ENCODE results near the gene BANK1.

DNA sequence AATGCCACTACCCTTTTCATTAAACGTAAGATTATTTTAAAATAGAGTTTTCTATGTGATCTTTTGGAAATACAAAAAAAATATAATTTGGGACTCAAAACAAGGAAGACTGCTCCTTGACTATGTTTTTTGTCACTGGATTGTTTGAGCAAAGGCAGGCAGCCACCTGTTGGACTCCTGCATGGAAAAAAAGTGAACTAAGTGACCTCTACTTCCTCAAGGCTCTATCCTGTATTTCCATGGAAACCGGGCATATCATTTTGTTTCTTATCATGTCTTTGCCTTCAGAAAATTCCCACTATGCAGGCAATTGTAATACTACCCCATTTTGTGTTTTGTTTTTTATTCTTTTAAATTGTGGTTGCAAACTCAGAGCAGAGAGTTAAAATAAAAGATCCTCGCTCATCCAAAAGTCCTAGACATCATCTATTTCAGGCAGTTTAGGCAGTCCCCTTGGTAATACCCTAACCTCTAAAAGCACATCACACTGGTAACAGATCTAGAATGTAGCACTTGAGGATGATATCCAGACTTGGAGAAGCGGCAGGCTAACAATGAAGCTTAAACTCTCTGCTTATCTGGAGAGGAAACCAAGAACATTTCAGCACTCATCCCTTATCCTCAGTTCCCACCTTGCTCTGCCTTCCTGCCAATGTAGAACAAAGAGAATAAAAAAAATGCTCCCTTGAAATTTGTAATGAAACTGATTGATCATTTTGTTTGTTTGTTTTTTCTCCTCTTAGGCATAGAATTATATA lies 165.7 kb downstream of the BANK1 start:
- no peak for TF ChIP-seq EZH2 (IDR thresholded peaks at IDR 0.05; ENCODE audit: borderline replicate concordance, insufficient read depth, low read depth, low read length, poor library complexity, severe bottlenecking)
- TF ChIP-seq, protein P1, sequence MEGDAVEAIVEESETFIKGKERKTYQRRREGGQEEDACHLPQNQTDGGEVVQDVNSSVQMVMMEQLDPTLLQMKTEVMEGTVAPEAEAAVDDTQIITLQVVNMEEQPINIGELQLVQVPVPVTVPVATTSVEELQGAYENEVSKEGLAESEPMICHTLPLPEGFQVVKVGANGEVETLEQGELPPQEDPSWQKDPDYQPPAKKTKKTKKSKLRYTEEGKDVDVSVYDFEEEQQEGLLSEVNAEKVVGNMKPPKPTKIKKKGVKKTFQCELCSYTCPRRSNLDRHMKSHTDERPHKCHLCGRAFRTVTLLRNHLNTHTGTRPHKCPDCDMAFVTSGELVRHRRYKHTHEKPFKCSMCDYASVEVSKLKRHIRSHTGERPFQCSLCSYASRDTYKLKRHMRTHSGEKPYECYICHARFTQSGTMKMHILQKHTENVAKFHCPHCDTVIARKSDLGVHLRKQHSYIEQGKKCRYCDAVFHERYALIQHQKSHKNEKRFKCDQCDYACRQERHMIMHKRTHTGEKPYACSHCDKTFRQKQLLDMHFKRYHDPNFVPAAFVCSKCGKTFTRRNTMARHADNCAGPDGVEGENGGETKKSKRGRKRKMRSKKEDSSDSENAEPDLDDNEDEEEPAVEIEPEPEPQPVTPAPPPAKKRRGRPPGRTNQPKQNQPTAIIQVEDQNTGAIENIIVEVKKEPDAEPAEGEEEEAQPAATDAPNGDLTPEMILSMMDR (IDR thresholded peaks at IDR 0.05), result no peak

Measured in B cell (primary cell).